Esophagus muscularis mucosa (tissue), 4 donors: ENCODE measurements around the gene DNAJC3. TPM values are rescaled to one million over a fixed set of nuclear protein-coding genes. Genes with fewer than 3 reads are reported as not detected.
"Not testable (repeated sequence)": the region's sequence is repeated elsewhere in the genome, so short reads cannot be mapped to it uniquely, and the experiment has no call there.

Source experiments
- DNase-seq: peaks from one replicate; pipeline ENCODE4 v3.0.0-alpha.2; 2017; ENCODE audit errors: extremely low spot score
- H3K27ac ChIP-seq, 4 donors: fragments of 200-600 bp; sonication (generic); replicated peaks in 1 of 4; 1 replicate in 3 of 4; 2 replicates in 1 of 4; pipeline ENCODE4 v1.5.1; 2016 to 2019; ENCODE audit warnings: mild to moderate bottlenecking in 1 of 4
- H3K27me3 ChIP-seq, 4 donors: fragments of 200-600 bp; sonication (generic); one replicate each; pipeline versions ENCODE4 v1.5.1 to v1.6.0; 2016 to 2019
- H3K36me3 ChIP-seq, 4 donors: fragments of 200-600 bp; sonication (generic); one replicate each; pipeline ENCODE4 v1.5.1; 2016 to 2019
- H3K4me1 ChIP-seq, 4 donors: fragments of 200-600 bp; sonication (generic); one replicate each; pipeline ENCODE4 v1.5.1; 2016 to 2019
- H3K4me3 ChIP-seq, 4 donors: fragments of 200-600 bp; sonication (generic); 1 replicate in 2 of 4; 2 replicates in 2 of 4; pipeline ENCODE4 v1.5.1; 2016 to 2019; ENCODE audit warnings: mild to moderate bottlenecking in 4 of 4, moderate library complexity in 1 of 4
- H3K9me3 ChIP-seq, 4 donors: fragments of 200-600 bp; sonication (generic); 1 replicate in 3 of 4; 2 replicates in 1 of 4; pipeline ENCODE4 v1.5.1; 2016 to 2019
- EP300 ChIP-seq: sonication (generic); formaldehyde crosslinking; IDR thresholded peaks from one replicate; pipeline ENCODE4 v1.6.1; 2017; ENCODE audit warnings: antibody characterized with exemption
- POLR2A ChIP-seq: fragments of 450-650 bp; IDR thresholded peaks from one replicate; pipeline ENCODE4 v1.6.1; 2017; ENCODE audit warnings: antibody characterized with exemption, moderate library complexity, mild to moderate bottlenecking, low read depth
- POLR2AphosphoS5 ChIP-seq, 2 donors: sonication (generic); formaldehyde crosslinking; IDR thresholded peaks; one replicate each; pipeline ENCODE4 v1.6.1; 2017; ENCODE audit warnings: antibody characterized with exemption in 2 of 2
- WGBS: methylation state at CpG from one replicate; pipeline ENCODE4 v1.1.5; 2018; 5-methylcytosine and 5-hydroxymethylcytosine counted together
- intact Hi-C: fragments of 100-400 bp; cut with DNase I; formaldehyde crosslinking; loops from one replicate; pipeline ENCODE4 v1.15.1; 2023
- total RNA-seq, 4 donors: library from RNA; depleted of rRNA; stranded (reverse); fragments of >200 nt; gene quantifications; one replicate each; pipeline versions ENCODE4 v1.1.0 to v1.2.1, GENCODE V29; 2016
- TF ChIP-seq, protein P1 (sequence below), 3 experiments: fragments of 200-600 bp in 2 of 3; fragments of 450-650 bp in 1 of 3; sonication (generic) in 2 of 3; IDR thresholded peaks; one replicate each; pipeline ENCODE4 v1.5.1; 2017 to 2019; ENCODE audit warnings: antibody characterized with exemption in 3 of 3, mild to moderate bottlenecking in 2 of 3, moderate library complexity in 1 of 3

The DNAJC3 gene
- total RNA-seq, 4 donors from 2014 or later: 43.8 to 55.1 (median 48.9) TPM

DNA sequence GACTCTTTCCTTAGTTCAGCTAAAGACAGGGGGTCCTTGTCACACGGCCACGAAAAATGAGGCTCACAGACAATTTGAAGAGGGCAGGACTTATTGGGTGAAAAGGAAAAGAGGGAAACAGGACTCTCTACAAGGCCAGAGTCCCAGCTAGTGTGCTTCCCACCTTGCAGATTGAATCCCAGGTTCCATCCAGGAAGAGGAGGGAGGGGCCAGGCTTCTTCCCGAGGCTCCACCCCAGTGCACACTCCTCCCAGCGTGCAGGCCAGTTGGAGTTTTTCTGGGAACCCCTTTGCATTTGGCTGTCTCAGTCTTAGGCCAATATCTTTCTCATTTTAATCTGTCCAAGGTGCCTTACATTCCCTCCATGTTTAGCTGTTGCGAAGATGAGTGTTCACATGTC, 106.8 kb downstream of the DNAJC3 start:
- H3K27ac ChIP-seq: no peak overlapping the region
- H3K27me3 ChIP-seq: no peaks in the 10 kb centered on the region
- H3K4me3 ChIP-seq: no peak overlapping the region
- no peaks in the 10 kb centered on the region for H3K9me3 ChIP-seq
- 83% methylated on average over 5 of the region's 5 CpGs for WGBS
- intact Hi-C loops: loop anchor here (10.0 kb wide), 1 partner anchor 109 kb away; the partner anchor contains the start of gene DNAJC3
- no peak for DNase-seq
- H3K4me1 ChIP-seq: peaks cover 4 to 16% (median 13%) of the 10 kb centered on the region in 4 donors
- TF ChIP-seq, protein P1, sequence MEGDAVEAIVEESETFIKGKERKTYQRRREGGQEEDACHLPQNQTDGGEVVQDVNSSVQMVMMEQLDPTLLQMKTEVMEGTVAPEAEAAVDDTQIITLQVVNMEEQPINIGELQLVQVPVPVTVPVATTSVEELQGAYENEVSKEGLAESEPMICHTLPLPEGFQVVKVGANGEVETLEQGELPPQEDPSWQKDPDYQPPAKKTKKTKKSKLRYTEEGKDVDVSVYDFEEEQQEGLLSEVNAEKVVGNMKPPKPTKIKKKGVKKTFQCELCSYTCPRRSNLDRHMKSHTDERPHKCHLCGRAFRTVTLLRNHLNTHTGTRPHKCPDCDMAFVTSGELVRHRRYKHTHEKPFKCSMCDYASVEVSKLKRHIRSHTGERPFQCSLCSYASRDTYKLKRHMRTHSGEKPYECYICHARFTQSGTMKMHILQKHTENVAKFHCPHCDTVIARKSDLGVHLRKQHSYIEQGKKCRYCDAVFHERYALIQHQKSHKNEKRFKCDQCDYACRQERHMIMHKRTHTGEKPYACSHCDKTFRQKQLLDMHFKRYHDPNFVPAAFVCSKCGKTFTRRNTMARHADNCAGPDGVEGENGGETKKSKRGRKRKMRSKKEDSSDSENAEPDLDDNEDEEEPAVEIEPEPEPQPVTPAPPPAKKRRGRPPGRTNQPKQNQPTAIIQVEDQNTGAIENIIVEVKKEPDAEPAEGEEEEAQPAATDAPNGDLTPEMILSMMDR (IDR thresholded peaks at IDR 0.05): no peak
- no peak for TF ChIP-seq POLR2A
- TF ChIP-seq POLR2AphosphoS5 (IDR thresholded peaks at IDR 0.05): no peak
- TF ChIP-seq EP300: no peak
- peaks cover 11 to 41% (median 29%) of the 10 kb centered on the region in 4 donors for H3K36me3 ChIP-seq

DNA sequence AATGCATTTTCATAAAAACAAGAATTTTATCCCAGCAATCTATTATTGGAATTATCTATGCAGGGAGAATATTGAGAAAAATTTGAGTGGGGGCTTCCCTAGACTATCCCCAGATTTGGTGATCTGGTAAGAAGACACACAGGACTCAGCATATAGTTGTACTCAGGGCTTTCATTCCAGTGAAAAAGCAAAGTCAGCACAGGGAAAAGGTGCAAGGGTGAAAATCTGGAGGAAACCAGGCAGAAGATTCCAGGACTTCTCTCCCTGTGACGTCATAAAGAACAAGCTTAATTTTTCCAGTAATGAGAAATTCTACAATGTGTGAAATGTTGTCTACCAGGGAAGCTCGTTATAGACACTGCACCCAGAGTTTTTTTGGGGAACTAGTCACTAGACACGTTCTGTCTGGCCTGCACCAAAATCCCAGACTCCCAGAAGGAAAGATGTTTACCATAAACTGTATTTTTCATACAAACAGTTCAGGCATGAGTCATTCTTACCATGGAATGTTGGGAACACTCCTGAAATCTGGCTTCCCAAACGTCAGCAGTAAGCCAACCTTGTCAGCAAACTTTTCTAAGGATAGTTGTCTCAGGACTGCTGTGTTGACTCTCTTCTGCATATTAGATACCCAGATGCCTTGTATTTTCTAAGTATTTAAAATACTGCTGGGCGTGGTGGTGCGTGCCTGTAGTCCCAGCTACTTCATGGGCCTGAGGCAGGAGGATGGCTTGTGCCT, 107.4 kb downstream of the DNAJC3 start:
- 50% methylated on average over 6 of the region's 6 CpGs for WGBS
- H3K4me3 ChIP-seq: no peak overlapping the region
- no peaks in the 10 kb centered on the region for H3K27me3 ChIP-seq
- H3K27ac ChIP-seq: peak overlapping the region in 1 of 4 donors; percentile 4
- intact Hi-C loops: loop anchor here (10.0 kb wide), 1 partner anchor 110 kb away; the partner anchor contains the start of gene DNAJC3
- H3K36me3 ChIP-seq: peaks cover 11 to 47% (median 33%) of the 10 kb centered on the region in 4 donors
- TF ChIP-seq, protein P1 (IDR thresholded peaks at IDR 0.05): no peak
- no peak for TF ChIP-seq EP300
- H3K9me3 ChIP-seq: peaks cover 0 to 2% (median 0%) of the 10 kb centered on the region in 4 donors
- no peak for DNase-seq
- H3K4me1 ChIP-seq: peaks cover 4 to 16% (median 13%) of the 10 kb centered on the region in 4 donors

DNA sequence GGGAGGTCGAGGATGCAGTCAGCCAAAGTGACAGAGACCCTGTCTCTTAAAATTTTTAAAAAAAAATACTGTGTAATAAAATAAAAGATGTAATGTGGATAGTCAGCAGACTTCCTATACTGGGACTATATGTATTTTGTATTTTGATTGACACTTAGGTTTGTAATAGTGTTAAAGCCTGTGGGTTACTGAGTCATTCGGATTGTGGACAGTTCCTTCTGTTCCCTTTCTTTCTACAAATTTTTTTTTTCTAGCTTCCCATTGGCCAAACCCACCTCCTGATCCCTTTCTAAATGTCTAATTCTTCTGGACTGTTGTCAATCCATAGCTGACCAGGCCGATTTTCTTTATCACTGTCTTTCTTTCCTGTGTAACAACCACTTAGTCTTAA, 108.0 kb downstream of the DNAJC3 start:
- Histone ChIP-seq H3K9me3 (peaks cover 0 to 5% (median 0%) of the 10 kb centered on the region in 4 donors), H3K27me3 (no peaks in the 10 kb centered on the region), H3K4me3 (no peak overlapping the region), H3K4me1 (peaks cover 4 to 16% (median 13%) of the 10 kb centered on the region in 4 donors), H3K36me3 (peaks cover 11 to 48% (median 38%) of the 10 kb centered on the region in 4 donors), H3K27ac (peak overlapping the region in 1 of 4 donors; percentile 4)
- no peak for DNase-seq
- TF ChIP-seq POLR2AphosphoS5 (IDR thresholded peaks at IDR 0.05) (no peak), POLR2A (no peak)
- intact Hi-C loops: loop anchor here (10.0 kb wide), 1 partner anchor 110 kb away; the partner anchor contains the start of gene DNAJC3
- WGBS: 92% methylated on average over 3 of the region's 3 CpGs

DNA sequence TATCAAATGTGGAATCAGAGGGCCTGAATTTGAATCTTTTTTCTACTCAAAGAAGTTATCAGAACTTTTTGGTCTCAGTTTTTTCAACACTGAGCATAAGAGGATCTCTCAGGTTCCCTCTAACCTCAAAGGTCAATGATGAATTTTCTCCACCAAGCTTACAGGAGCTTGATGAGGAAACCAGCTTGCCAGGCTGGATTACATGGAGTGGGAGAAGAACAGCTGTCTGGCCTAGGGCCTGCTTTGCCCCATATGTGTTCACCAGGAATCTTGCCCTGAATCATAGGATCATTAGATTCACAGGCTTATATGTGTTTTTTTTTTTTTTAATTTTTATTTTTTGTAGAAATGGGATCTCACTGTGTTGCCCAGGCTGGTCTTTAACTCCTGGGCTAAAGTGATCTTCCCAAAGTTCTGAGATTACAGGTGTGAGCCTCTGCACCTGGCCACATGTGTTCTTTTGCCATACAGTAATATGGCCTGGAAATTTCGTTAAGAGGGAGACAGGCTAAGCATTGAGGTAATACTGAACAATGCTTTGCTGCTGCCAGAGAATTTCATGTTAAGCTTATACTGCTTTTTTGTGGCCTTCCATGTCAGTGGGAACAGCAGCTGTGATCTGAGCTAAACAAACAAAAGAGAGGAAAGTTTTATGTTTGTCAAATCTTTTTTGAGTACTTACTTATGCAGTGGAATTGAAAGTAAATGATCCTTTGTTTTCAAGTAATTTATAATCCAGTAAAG, 110.6 kb downstream of the DNAJC3 start:
- peaks cover 4 to 16% (median 13%) of the 10 kb centered on the region in 4 donors for H3K4me1 ChIP-seq
- peaks cover 0 to 5% (median 0%) of the 10 kb centered on the region in 4 donors for H3K9me3 ChIP-seq
- no peak for TF ChIP-seq EP300
- TF ChIP-seq, protein P1 (IDR thresholded peaks at IDR 0.05): no peak
- TF ChIP-seq POLR2A: no peak
- no peak for TF ChIP-seq POLR2AphosphoS5 (IDR thresholded peaks at IDR 0.05)
- no peak for DNase-seq
- peaks cover 21 to 58% (median 48%) of the 10 kb centered on the region in 4 donors for H3K36me3 ChIP-seq
- H3K27me3 ChIP-seq: no peaks in the 10 kb centered on the region
- no peak overlapping the region for H3K27ac ChIP-seq
- 85% methylated on average over 1 of the region's 1 CpG for WGBS
- H3K4me3 ChIP-seq: no peak overlapping the region
- intact Hi-C loops: loop anchor here (10.0 kb wide), 1 partner anchor 113 kb away; the partner anchor contains the start of gene DNAJC3

DNA sequence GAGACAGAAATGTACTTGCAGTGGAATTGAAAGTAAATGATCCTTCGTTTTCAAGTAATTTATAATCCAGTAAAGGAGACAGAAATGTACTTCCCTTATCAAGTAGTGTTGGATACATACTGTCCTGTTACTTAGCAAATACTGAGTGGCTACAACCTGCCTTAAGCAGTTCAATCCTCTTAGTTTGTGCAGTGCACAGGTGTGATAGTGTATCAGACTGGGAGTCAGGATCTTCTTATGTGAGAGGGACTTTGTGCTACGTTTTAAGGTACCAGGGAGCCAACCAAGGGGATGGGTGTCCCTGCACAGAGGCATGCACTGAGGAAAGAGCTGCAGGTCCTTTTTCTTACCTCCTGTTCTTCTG, 111.1 kb downstream of the DNAJC3 start:
- Histone ChIP-seq H3K36me3 (peaks cover 21 to 64% (median 52%) of the 10 kb centered on the region in 4 donors), H3K9me3 (peaks cover 0 to 5% (median 0%) of the 10 kb centered on the region in 4 donors), H3K4me3 (no peak overlapping the region), H3K27ac (no peak overlapping the region), H3K4me1 (peaks cover 4 to 16% (median 13%) of the 10 kb centered on the region in 4 donors), H3K27me3 (no peaks in the 10 kb centered on the region)
- intact Hi-C loops: loop anchor here (10.0 kb wide), 1 partner anchor 113 kb away; the partner anchor contains the start of gene DNAJC3
- 47% methylated on average over 2 of the region's 2 CpGs for WGBS
- TF ChIP-seq POLR2AphosphoS5 (IDR thresholded peaks at IDR 0.05) (no peak), EP300 (no peak), POLR2A (no peak)
- TF ChIP-seq, protein P1 (IDR thresholded peaks at IDR 0.05): no peak
- no peak for DNase-seq

DNA sequence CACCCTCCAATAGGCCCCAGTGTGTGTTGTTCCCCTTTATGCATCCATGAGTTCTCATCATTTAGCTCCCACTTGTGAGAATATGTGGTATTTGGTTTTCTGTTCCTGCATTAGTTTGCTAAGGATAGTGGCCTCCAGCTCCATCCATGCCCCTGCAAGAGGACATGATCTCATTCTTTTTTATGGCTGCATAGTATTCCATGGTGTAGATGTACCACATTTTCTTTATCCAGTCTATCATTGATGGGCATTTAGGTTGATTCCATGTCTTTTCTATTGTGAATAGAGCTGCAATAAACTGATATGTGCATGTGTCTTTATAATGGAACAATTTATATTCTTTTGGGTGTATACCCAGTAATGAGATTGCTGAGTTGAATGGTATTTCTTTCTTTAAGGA, 112.4 kb downstream of the DNAJC3 start:
- peaks cover 21 to 76% (median 59%) of the 10 kb centered on the region in 4 donors for H3K36me3 ChIP-seq
- H3K4me1 ChIP-seq, H3K27me3 ChIP-seq, H3K9me3 ChIP-seq, H3K4me3 ChIP-seq, DNase-seq, H3K27ac ChIP-seq: not testable (repeated sequence)
- intact Hi-C loops: loop anchor here (10.0 kb wide), 1 partner anchor 115 kb away; the partner anchor contains the start of gene DNAJC3
